ENCODE results near the gene ZBTB16.

ZBTB16 gene

DNA sequence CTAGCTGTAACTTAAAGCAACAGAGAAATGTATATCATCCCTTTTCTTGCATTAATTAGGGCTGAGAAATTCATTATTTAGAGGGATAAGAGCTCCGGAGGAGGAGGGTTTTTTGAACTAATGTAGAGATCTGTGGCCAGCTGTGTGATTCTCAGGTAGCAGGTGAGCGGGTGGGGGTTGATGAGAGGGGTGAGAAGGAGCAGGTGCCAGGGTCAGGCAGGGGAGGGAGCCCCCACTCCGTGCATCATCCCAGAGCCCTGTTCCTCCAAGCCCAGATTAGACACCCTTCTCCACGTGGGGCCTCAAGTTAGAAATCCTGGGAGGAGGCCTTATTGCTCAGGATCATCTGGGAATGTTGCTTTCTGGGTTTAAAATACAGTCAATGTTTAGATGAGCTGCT lies 24.9 kb downstream of the ZBTB16 start:
- DNase-seq, result no peak

GRCh38 chr11:114085965-114086793 lies 26.7 kb downstream of the ZBTB16 start:
- no peak for DNase-seq

DNA sequence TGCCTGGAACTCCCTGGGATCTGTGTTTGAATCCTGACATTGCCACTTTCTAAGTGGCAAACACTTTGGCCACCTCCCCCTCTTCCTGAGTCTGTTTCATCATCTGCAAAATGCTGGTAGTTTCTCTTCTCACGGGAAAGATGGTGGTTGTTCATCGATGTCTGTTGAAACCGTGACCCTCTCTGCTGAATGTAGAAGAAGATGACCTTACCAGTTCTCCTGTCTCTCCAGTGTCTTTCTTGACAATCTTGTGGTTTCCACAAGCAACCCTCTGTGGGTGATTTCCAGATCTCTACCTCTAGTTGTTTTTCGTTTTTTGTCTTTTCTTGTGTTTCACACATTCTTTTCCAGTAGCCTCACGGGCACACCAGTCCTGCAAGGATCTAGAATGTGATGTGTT lies 27.5 kb downstream of the ZBTB16 start:
- DNase-seq, result peak in 2 of 5 experiments; percentile 58 to 72

DNA sequence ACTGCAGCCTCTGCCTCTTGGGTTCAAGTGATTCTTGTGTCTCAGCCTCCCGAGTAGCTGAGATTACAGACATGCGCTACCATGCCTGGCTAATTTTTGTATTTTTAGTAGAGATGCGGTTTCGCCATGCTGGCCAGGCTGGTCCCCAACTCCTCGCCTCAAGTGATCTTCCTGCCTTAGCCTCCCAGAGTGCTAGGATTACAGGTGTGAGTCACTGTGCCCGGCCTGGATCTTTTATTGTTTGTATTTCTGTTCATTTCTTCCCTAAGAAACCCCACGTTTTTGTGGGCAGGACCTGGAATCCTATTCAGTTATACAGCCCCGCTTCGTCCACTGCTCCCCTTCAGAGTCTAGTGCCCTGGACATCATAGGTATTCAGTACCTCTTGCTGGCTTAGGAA lies 28.7 kb downstream of the ZBTB16 start:
- no peak for DNase-seq

- no peak for DNase-seq
Measured at GRCh38 chr11:114088836-114089235, 29.3 kb downstream of the ZBTB16 start.

DNA sequence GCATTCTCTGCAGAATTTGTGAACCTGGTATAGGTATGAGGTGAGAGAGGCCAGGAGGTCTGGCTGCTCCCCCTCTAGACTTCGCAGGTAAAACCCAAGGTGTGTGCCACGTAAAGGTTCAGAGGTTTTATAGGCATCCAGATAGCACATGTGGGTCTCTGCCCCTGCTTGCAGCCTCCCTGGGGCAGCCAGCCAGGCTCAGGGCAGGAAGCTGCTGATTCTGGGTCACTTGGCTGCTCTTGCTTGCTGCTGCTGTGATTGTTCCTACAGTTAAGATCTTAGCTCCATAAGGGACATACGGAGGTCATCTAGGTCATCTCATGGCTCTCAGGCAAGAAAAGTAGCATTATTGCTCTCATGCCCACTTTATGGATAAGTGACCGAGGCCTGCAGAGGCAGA lies 30.2 kb downstream of the ZBTB16 start:
- no peak for DNase-seq

DNA sequence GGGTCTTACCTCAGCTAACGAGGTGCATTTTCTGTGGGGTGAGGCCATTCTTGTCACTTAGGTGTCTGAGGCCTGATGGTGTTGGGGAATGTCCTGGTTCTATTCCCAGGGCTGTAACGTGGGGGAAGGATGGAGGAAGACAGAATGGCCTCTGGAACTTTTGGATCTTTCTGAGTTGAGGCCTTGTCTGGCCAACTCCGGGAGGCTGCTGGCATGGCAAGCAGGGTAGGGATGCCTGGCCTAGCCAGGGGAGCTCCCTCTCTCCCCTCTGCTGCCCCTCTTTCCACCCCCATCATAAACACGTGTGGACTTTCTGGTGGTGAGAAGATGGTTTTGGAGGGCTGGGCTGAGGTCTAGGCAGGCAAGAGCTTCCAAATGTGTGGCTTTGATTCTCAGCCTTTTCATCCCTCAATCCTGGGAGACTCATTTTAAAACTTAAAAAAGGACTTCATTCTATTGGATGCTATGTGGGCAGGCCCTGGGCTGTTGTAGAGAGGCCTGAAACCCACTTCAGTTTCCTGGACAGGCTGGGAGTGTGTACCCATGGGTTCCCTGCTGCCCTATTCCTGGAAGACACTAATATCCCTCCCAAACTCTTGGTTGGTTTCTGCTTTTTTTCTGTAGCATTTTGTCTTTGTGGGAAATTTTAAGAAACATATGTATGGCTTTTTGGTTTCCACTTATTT lies 30.9 kb downstream of the ZBTB16 start:
- DNase-seq, result no peak

- DNase-seq, result no peak
Measured at GRCh38 chr11:114090976-114091375, 31.5 kb downstream of the ZBTB16 start.

- no peak for DNase-seq
Measured at GRCh38 chr11:114091516-114092397, 32.2 kb downstream of the ZBTB16 start.

DNA sequence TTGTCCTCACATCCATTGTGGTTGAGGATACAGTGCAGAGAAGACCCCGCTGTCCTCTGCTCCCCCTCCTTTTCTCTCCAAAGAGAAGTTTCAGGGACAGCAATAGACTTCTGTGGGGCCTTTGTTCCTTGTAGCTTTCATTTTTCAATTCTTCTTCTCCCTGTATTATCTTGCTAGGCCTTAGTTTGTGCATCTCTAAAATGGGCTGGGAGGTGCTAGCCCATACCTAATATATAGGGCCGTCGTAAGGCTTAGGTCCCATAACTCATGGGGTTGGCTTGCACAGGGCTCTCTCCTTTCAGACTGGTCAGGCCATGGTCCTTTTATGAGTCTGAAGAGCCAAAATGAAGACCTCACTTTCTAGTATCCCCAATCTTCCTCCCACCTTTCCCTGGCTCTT lies 33.0 kb downstream of the ZBTB16 start:
- no peak for DNase-seq

- DNase-seq, result no peak
Measured at GRCh38 chr11:114092953-114093352, 33.4 kb downstream of the ZBTB16 start.

DNA sequence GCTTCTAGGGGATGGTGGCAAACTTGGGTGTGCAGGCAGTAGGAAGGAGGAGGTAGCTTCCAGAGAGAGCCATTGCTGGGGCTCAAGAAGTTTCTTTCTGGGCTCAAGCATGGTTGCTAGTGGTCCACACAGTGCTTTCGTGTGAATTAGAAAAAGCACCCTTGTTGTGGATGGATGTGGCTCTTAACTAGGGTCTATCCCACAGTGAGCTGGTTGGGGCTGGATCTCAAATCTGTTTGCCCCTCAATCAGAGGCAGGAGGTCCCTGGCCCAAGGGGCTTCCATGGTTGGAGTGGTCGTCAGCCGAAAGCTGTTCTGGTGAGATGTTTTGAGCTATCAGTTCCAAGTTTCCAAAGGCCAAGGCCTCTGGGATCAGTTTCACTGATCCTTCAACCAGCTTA lies 35.0 kb downstream of the ZBTB16 start:
- DNase-seq, result no peak

- no peak for DNase-seq
Measured at GRCh38 chr11:114095899-114096298, 36.4 kb downstream of the ZBTB16 start.

DNA sequence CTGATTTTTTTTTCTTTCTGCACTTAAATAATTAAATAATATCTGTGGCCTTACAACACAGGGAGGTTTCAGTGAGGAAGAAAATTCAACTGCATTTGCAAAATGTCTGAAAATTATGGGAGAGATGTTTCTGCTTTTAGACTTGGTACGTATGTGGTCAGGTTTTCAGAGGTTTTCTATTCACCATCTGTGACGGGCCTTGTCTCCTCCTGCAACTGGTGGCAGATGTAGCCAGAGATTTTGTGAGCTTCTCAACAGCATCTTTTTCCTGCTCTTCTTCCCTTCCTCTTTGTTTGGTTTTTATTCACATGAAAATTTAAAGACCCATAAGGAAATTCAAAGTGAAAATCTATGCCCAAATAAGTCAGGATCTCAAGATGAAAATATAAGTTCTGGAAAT lies 38.3 kb downstream of the ZBTB16 start:
- no peak for DNase-seq

- DNase-seq, result no peak
Measured at GRCh38 chr11:114098927-114099326, 39.4 kb downstream of the ZBTB16 start.

GRCh38 chr11:114099392-114100178 lies 40.1 kb downstream of the ZBTB16 start:
- DNase-seq, result peak in 1 of 5 experiments; percentile 77

GRCh38 chr11:114102993-114103896 lies 43.7 kb downstream of the ZBTB16 start:
- peak in 3 of 5 experiments; percentile 9 to 92 (median 40) for DNase-seq

GRCh38 chr11:114105611-114106010 lies 46.1 kb downstream of the ZBTB16 start:
- no peak for DNase-seq

- DNase-seq, result no peak
Measured at GRCh38 chr11:114106047-114106446, 46.5 kb downstream of the ZBTB16 start.

GRCh38 chr11:114106986-114107385 lies 47.5 kb downstream of the ZBTB16 start:
- no peak for DNase-seq

- no peak for DNase-seq
Measured at GRCh38 chr11:114108501-114109205, 49.1 kb downstream of the ZBTB16 start.
